K562 (cell line): ENCODE measurements around the gene UNC79. TPM values are rescaled to one million over a fixed set of nuclear protein-coding genes. Genes with fewer than 3 reads are reported as not detected.

ENCODE experiments used
- CTCF ChIP-seq, 3 experiments: IDR thresholded peaks in 2 of 3; conservative IDR thresholded peaks in 1 of 3; 2 replicates each; pipeline ENCODE4 v1.5.1; 2011 to 2012; ENCODE audit warnings: low read length in 3 of 3, mild to moderate bottlenecking in 3 of 3, control low read depth in 2 of 3, improper control_type of control experiment in 1 of 3, inconsistent platforms in 1 of 3, low read depth in 1 of 3, mixed read lengths in 1 of 3, moderate library complexity in 1 of 3; ENCODE audit not compliant: insufficient read depth in 2 of 3
- JUNB ChIP-seq: fragments of 450-650 bp; formaldehyde crosslinking; conservative IDR thresholded peaks from 2 replicates; pipeline ENCODE4 v1.4.0; 2020; ENCODE audit warnings: mild to moderate bottlenecking
- KAT7 ChIP-seq: sonication (generic); formaldehyde crosslinking; IDR thresholded peaks from 2 replicates; pipeline ENCODE4 v1.8.0; 2022; ENCODE audit warnings: missing genetic modification reagents, mild to moderate bottlenecking, borderline replicate concordance
- MYNN ChIP-seq, 2 experiments: sonication (generic); formaldehyde crosslinking in 1 of 2; IDR thresholded peaks; 2 replicates each; pipeline versions ENCODE4 v1.5.0 to v1.6.1; 2016 to 2020; ENCODE audit warnings: antibody characterized with exemption in 1 of 2, missing genetic modification reagents in 1 of 2
- NFXL1 ChIP-seq: fragments of 450-650 bp; formaldehyde crosslinking; IDR thresholded peaks from 2 replicates; pipeline ENCODE4 v1.4.0; 2021; ENCODE audit warnings: mild to moderate bottlenecking
- PTBP1 ChIP-seq: fragments of 200-400 bp; formaldehyde crosslinking; IDR thresholded peaks from 2 replicates; pipeline ENCODE4 v1.6.1; 2017; ENCODE audit warnings: low read depth, low read length
- REST ChIP-seq, 2 experiments: fragments of 450-650 bp; formaldehyde crosslinking in 1 of 2; IDR thresholded peaks; 2 replicates each; pipeline versions ENCODE4 v1.4.0 to v1.6.1; 2014 to 2020; ENCODE audit warnings: mild to moderate bottlenecking in 2 of 2, borderline replicate concordance in 1 of 2, low read depth in 1 of 2
- ZFP91 ChIP-seq: sonication (generic); formaldehyde crosslinking; IDR thresholded peaks from 2 replicates; pipeline ENCODE4 v1.8.0; 2022; ENCODE audit warnings: mild to moderate bottlenecking, missing genetic modification reagents
- ZNF133 ChIP-seq: fragments of 250-450 bp; sonication (Bioruptor Pico); IDR thresholded peaks from 2 replicates; pipeline ENCODE4 v1.4.0; 2020; ENCODE audit warnings: mild to moderate bottlenecking
- ZNF239 ChIP-seq: fragments of 250-450 bp; sonication (Bioruptor Pico); IDR thresholded peaks from 2 replicates; pipeline ENCODE4 v1.4.0; 2020; ENCODE audit warnings: mild to moderate bottlenecking
- polyA plus RNA-seq, 8 experiments: library from polyadenylated mRNA; depleted of rRNA in 4 of 8; stranded (reverse) in 5 of 8; unstranded in 3 of 8; fragments of >200 nt; fragmentation: Nextera tagmentation in 2 of 8; fragmentation: Illumina TruSeq in 1 of 8; extraction: Ambion mirVana in 2 of 8; extraction: Trizol in 1 of 8; gene quantifications; 2 replicates each; pipeline versions ENCODE4 v1.2.1 to v1.2.3, GENCODE V29; 2011 to 2014; ENCODE audit warnings: inconsistent platforms in 1 of 8, missing spikeins in 1 of 8
- total RNA-seq, 7 experiments: library from RNA; depleted of rRNA in 6 of 7; stranded (reverse); fragments of >200 nt in 6 of 7; fragmentation: Illumina TruSeq in 2 of 7; extraction: Trizol in 2 of 7; gene quantifications; 2 replicates each; pipeline versions ENCODE4 v1.2.1 to v1.2.3, GENCODE V29; 2011 to 2021; ENCODE audit warnings: low replicate concordance in 1 of 7

The UNC79 gene
- total and polyA plus RNA-seq, 9 of the 15 experiments (the other 6 are each of a cell fraction or from before 2014, with no cell fraction given) = under 0.01 to 0.04 (median 0.01) TPM; not detected in 6

GRCh38 chr14:93619176-93619793 is 188.5 kb downstream of the UNC79 start (continued):
- TF ChIP-seq REST (IDR thresholded peaks at IDR 0.05; ENCODE audit: borderline replicate concordance) (peak; percentile 28; the same call in 1 of the 2 replicates), REST (CRISPR knock-in tag; IDR thresholded peaks at IDR 0.05; ENCODE audit: low read depth) (no peak), KAT7 (no peak), MYNN (IDR thresholded peaks at IDR 0.05) (no peak), MYNN (CRISPR knock-in tag; IDR thresholded peaks at IDR 0.05) (no peak), ZFP91 (no peak), CTCF (IDR thresholded peaks at IDR 0.05 in 2 of 3, conservative IDR thresholded peaks at IDR 0.05 in 1 of 3; ENCODE audit: insufficient read depth in 2 of 3, low read depth in 1 of 3, low read length in 3 of 3) (peak; percentile 39 to 65 (median 51); a peak in 5 of 6 replicates), NFXL1 (CRISPR knock-in tag) (no peak), ZNF239 (no peak), ZNF133 (no peak), JUNB (CRISPR knock-in tag) (no peak), PTBP1 (no peak)
